NCI-H460 (cell line): ENCODE measurements around the gene HMG20A. TPM values are rescaled to one million over a fixed set of nuclear protein-coding genes. Genes with fewer than 3 reads are reported as not detected.

Source experiments
- DNase-seq: peaks from one replicate; pipeline ENCODE4 v3.0.0-alpha.2; 2016; ENCODE audit warnings: low read depth; ENCODE audit errors: extremely low read depth
- total RNA-seq: library from RNA; depleted of rRNA; stranded (reverse); fragments of >200 nt; shearing (Covaris generic); gene quantifications from 2 replicates; pipeline ENCODE4 v1.2.3, GENCODE V29; 2014; rRNA removed

Gene HMG20A
- total RNA-seq, 1 experiment from 2014 or later, result 28.7 TPM

- DNase-seq, result no peak
These were observed 111.5 kb downstream of the HMG20A start for GRCh38 chr15:77532067-77532710.

- DNase-seq, result no peak
These were observed 112.2 kb downstream of the HMG20A start for GRCh38 chr15:77532846-77533245.

- DNase-seq, result no peak
These were observed 113.1 kb downstream of the HMG20A start for GRCh38 chr15:77533578-77534430.

Other genes starting within 250 kb of the HMG20A start
- 2.9 and 3.8 TPM in 2 replicates for gene PEAK1, start 784 bp upstream of the HMG20A start, total RNA-seq
- gene LINGO1, start 212.0 kb downstream of the HMG20A start, total RNA-seq, result 0.14 and 0.52 TPM in 2 replicates